Esophagus squamous epithelium (tissue), 4 donors: Measurements from ENCODE around the gene INSYN2B.
"Not testable (repeated sequence)": the region's sequence is repeated elsewhere in the genome, so short reads cannot be mapped to it uniquely, and the experiment has no call there.

Experiments
- CTCF ChIP-seq, 6 experiments: fragments of 450-650 bp in 4 of 6; fragments of 200-600 bp in 2 of 6; sonication (generic) in 2 of 6; IDR thresholded peaks; one replicate each; pipeline ENCODE4 v1.5.1; 2016 to 2019; ENCODE audit warnings: antibody characterized with exemption in 6 of 6, mild to moderate bottlenecking in 4 of 6, moderate library complexity in 4 of 6
- POLR2A ChIP-seq, 4 donors: fragments of 450-650 bp; IDR thresholded peaks; one replicate each; pipeline ENCODE4 v1.6.1; 2017; ENCODE audit warnings: antibody characterized with exemption in 4 of 4, mild to moderate bottlenecking in 4 of 4, moderate library complexity in 3 of 4

DNA sequence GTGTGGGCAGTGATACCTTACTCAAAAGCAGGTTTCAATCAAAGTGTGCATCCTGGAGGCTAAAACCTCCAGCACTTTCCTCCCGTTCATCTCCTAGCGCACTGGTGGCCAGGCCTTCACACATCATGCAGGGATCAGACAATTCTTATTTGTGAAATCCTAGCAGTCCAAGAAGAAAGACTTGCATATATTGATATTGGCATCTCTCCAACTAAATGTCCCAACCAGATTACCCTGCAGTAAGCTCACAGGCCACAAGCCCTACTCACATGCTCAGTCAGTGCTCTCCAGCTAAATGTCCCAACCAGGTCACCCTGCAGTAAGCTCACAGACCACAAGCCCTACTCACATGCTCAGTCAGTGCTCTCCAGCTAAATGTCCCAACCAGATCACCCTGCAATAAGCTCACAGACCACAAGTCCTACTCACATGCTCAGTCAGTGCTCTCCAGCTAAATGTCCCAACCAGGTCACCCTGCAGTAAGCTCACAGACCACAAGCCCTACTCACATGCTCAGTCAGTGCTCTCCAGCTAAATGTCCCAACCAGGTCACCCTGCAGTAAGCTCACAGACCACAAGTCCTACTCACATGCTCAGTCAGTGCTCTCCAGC lies 146.5 kb downstream of the INSYN2B start:
- not testable (repeated sequence) for TF ChIP-seq POLR2A, CTCF (IDR thresholded peaks at IDR 0.05)
